Suppressor macrophage treated with lipopolysaccharide for 4 hours (primary cell): Measurements from ENCODE around the gene MPZL1.

Experiments
- DNase-seq: peaks from one replicate; pipeline ENCODE4 v3.0.0-alpha.2; 2020

The MPZL1 gene

GRCh38 chr1:167695756-167696561 is 25.8 kb upstream of the MPZL1 start:
- no peak for DNase-seq

- DNase-seq, result peak; percentile 61
These were observed 24.1 kb upstream of the MPZL1 start for GRCh38 chr1:167697667-167698141.

- no peak for DNase-seq
These were observed 23.5 kb upstream of the MPZL1 start for GRCh38 chr1:167698313-167698712.

- DNase-seq, result no peak
These were observed 20.3 kb upstream of the MPZL1 start for GRCh38 chr1:167701510-167701909.

- DNase-seq, result no peak
These were observed 18.2 kb upstream of the MPZL1 start for GRCh38 chr1:167703557-167703956.

GRCh38 chr1:167704715-167705114 is 17.1 kb upstream of the MPZL1 start:
- DNase-seq, result no peak

- DNase-seq, result no peak
These were observed 16.5 kb upstream of the MPZL1 start for GRCh38 chr1:167705250-167705649.

GRCh38 chr1:167706363-167706762 is 15.4 kb upstream of the MPZL1 start:
- no peak for DNase-seq

- no peak for DNase-seq
These were observed 14.6 kb upstream of the MPZL1 start for GRCh38 chr1:167706931-167707877.

- DNase-seq, result no peak
These were observed 13.8 kb upstream of the MPZL1 start for GRCh38 chr1:167707942-167708341.

- peak; percentile 61 for DNase-seq
These were observed 12.8 kb upstream of the MPZL1 start for GRCh38 chr1:167708940-167709389.

GRCh38 chr1:167710836-167711235 is 10.9 kb upstream of the MPZL1 start:
- DNase-seq, result no peak

- no peak for DNase-seq
These were observed 10.0 kb upstream of the MPZL1 start for GRCh38 chr1:167711797-167712196.

- DNase-seq, result peak; percentile 33
These were observed 8.3 kb upstream of the MPZL1 start for GRCh38 chr1:167713330-167714081.

GRCh38 chr1:167714098-167714438 is 7.7 kb upstream of the MPZL1 start:
- no peak for DNase-seq

GRCh38 chr1:167714439-167715156 is 7.2 kb upstream of the MPZL1 start:
- DNase-seq, result peak; percentile 92

- DNase-seq, result peak; percentile 94
These were observed 6.4 kb upstream of the MPZL1 start for GRCh38 chr1:167715157-167715999.

- DNase-seq, result peak; percentile 12
These were observed 5.8 kb upstream of the MPZL1 start for GRCh38 chr1:167716000-167716271.

- DNase-seq, result no peak
These were observed 4.4 kb upstream of the MPZL1 start for GRCh38 chr1:167717351-167717750.

- DNase-seq, result no peak
These were observed 2.7 kb upstream of the MPZL1 start for GRCh38 chr1:167718914-167719691.
